ENCODE data around the gene ANGPTL2. TPM values are rescaled to one million over a fixed set of nuclear protein-coding genes. Genes with fewer than 3 reads are reported as not detected.

The ANGPTL2 gene
- total and polyA plus RNA-seq, 9 of the 15 experiments (the other 6 are each of a cell fraction or from before 2014, with no cell fraction given): not detected

GRCh38 chr9:127075624-127076372 lies 46.6 kb downstream of the ANGPTL2 start (continued):
- TF ChIP-seq SREBF2 (CRISPR knock-in tag; IDR thresholded peaks at IDR 0.05): no peak
- TF ChIP-seq ZEB2 (IDR thresholded peaks at IDR 0.05): no peak

GRCh38 chr9:127074561-127075548 lies 47.6 kb downstream of the ANGPTL2 start:
- WGBS (ENCODE audit: insufficient coverage, low coverage, missing lambda C conversion rate): 24% methylated on average over 4 of the region's 4 CpGs
- ATAC-seq: no peak

More at GRCh38 chr9:127074561-127075548, 47.6 kb downstream of the ANGPTL2 start:
- no peaks in the 10 kb centered on the region for H4K20me1 ChIP-seq (replicated peaks; ENCODE audit: control insufficient read depth, insufficient read depth, low read length)
- no peaks in the 10 kb centered on the region for H3K9me1 ChIP-seq (ENCODE audit: control insufficient read depth, insufficient read depth, low read length)
- in situ Hi-C loops (cut with MboI): no loop called here
- no peak overlapping the region for H3K27ac ChIP-seq (ENCODE audit: extremely low read depth, low read depth, low read length)
- FAIRE-seq: no peak
- TF ChIP-seq ZNF282 (CRISPR knock-in tag; IDR thresholded peaks at IDR 0.05): no peak
- TF ChIP-seq RHOXF2B (CRISPR knock-in tag; conservative IDR thresholded peaks at IDR 0.05): no peak
- TF ChIP-seq HLTF (IDR thresholded peaks at IDR 0.05): no peak
- no peak for TF ChIP-seq ZSCAN29 (IDR thresholded peaks at IDR 0.05)
- no peak for TF ChIP-seq ZNF318 (IDR thresholded peaks at IDR 0.05; ENCODE audit: borderline replicate concordance in 1 of 2, low read depth in 1 of 2)
- intact Hi-C loops (cut with micrococcal nuclease): no loop called here
- peaks cover 0 to 21% of the 10 kb centered on the region in 2 experiments; a peak in 4 of 5 replicates for H3K27me3 ChIP-seq (ENCODE audit: control insufficient read depth in 2 of 2, insufficient read depth in 2 of 2, low read length in 2 of 2)
- no peaks in the 10 kb centered on the region for H3K4me1 ChIP-seq (replicated peaks in 1 of 2; ENCODE audit: control insufficient read depth in 2 of 2, insufficient read depth in 2 of 2, low read length in 2 of 2)
- H3K36me3 ChIP-seq (ENCODE audit: control insufficient read depth, insufficient read depth, low read length): no peaks in the 10 kb centered on the region
- no peak overlapping the region for H3K4me2 ChIP-seq (ENCODE audit: insufficient read depth, low read length)
- no peak overlapping the region for H3K4me3 ChIP-seq
- ChIA-PET POLR2A (no interaction called here), CTCF (ENCODE audit: low intra/inter-chr PET ratio) (interaction anchor here (0.9 kb wide), 1 partner anchor 124 kb away, joined by 7 read pairs; no protein-coding TSS in a partner anchor)
- no peak overlapping the region for H2AFZ ChIP-seq (ENCODE audit: low read depth, low read length)
- no peaks in the 10 kb centered on the region for H3K9me3 ChIP-seq (replicated peaks; ENCODE audit: control insufficient read depth, insufficient read depth, low read depth, low read length)
- DNase-seq (ENCODE audit: extremely low read depth in 1 of 4, low spot score in 3 of 4): no peak
- H3K79me2 ChIP-seq (ENCODE audit: control insufficient read depth, insufficient read depth, low read length): no peaks in the 10 kb centered on the region
- no TSS peak for BruUV-seq (replicated peaks)
- H3K9ac ChIP-seq (ENCODE audit: insufficient read depth in 1 of 2, low read depth in 2 of 2, low read length in 2 of 2): no peak overlapping the region

Measured in K562 (cell line).